Bronchial smooth muscle cell (primary cell): ENCODE results near the gene TASP1. TPM values are rescaled to one million over a fixed set of nuclear protein-coding genes. Genes with fewer than 3 reads are reported as not detected.

Source experiments
- total RNA-seq: library from RNA; depleted of rRNA; stranded (reverse); fragments of >200 nt; gene quantifications from 2 replicates; pipeline ENCODE4 v1.2.1, GENCODE V29; 2014

Gene TASP1, protein sequence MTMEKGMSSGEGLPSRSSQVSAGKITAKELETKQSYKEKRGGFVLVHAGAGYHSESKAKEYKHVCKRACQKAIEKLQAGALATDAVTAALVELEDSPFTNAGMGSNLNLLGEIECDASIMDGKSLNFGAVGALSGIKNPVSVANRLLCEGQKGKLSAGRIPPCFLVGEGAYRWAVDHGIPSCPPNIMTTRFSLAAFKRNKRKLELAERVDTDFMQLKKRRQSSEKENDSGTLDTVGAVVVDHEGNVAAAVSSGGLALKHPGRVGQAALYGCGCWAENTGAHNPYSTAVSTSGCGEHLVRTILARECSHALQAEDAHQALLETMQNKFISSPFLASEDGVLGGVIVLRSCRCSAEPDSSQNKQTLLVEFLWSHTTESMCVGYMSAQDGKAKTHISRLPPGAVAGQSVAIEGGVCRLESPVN
- total RNA-seq = 7.4 and 9.4 TPM in 2 replicates

DNA sequence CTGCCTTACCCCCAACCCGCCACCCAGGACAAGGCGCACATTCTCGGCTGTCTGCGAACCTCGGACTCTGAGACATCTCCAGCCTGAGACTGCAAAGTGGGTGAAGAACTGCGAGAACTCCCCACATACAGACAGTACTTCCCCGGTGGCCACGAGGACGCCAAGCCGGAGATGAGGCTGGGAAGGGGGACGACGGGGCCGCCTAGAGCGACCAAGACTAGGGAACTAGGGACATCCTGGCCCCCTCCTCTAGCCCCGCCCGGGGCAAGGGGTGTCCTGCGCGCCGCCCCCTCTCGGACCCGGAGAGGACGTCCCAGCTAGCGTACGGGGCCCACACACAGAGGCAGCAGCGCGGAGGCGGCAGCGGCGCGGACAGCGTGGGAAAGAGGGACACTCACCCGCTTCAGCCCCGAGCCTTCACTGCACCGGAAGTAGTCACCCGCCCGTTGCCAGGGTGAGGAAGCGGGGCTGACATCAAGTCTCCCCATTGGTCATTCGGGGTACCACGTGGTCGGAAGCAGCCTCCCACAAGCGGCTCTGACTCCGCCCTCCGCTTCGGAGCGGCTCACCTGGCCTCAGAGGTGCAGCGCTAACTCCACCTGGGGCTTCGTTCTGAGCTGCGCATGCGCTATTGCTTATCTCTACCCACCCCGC, at the start of gene TASP1:
TASP1 (minus strand) TSS at position 437 of the 654 bp plus-strand sequence. CDS start 8,854 bp downstream, outside the sequence.

Other genes starting within 250 kb of the TASP1 start
- 15.3 and 19.0 TPM in 2 replicates for gene ESF1, start 146.0 kb upstream of the TASP1 start, total RNA-seq
- gene NDUFAF5, start 146.1 kb upstream of the TASP1 start, total RNA-seq = 12.3 and 13.6 TPM in 2 replicates